Skeletal muscle tissue (tissue), 4 donors: ENCODE data around the gene ADCY3. TPM values are rescaled to one million over a fixed set of nuclear protein-coding genes. Genes with fewer than 3 reads are reported as not detected.

Source experiments
- H3K27ac ChIP-seq: one replicate; pipeline ENCODE4 v1.7.0; 2013; ENCODE audit warnings: mild to moderate bottlenecking, low read depth, low read length, inconsistent platforms
- H3K27me3 ChIP-seq, 3 donors: one replicate each; pipeline ENCODE4 v1.7.0; 2013; ENCODE audit warnings: low read length in 3 of 3; ENCODE audit not compliant: control insufficient read depth in 3 of 3, insufficient read depth in 3 of 3
- H3K36me3 ChIP-seq, 3 donors: one replicate each; pipeline ENCODE4 v1.7.0; 2013; ENCODE audit warnings: low read length in 3 of 3; ENCODE audit not compliant: control insufficient read depth in 3 of 3, insufficient read depth in 3 of 3
- H3K4me1 ChIP-seq, 3 donors: one replicate each; pipeline ENCODE4 v1.7.0; 2013; ENCODE audit warnings: low read length in 3 of 3, mild to moderate bottlenecking in 3 of 3; ENCODE audit not compliant: control insufficient read depth in 3 of 3, insufficient read depth in 3 of 3
- H3K4me3 ChIP-seq, 3 donors: one replicate each; pipeline ENCODE4 v1.7.0; 2013; ENCODE audit warnings: low read length in 3 of 3
- H3K9ac ChIP-seq, 3 donors: one replicate each; pipeline ENCODE4 v1.7.0; 2013; ENCODE audit warnings: low read length in 3 of 3, mild to moderate bottlenecking in 3 of 3, moderate library complexity in 2 of 3, low read depth in 1 of 3
- H3K9me3 ChIP-seq, 3 donors: one replicate each; pipeline ENCODE4 v1.7.0; 2013; ENCODE audit warnings: low read length in 3 of 3; ENCODE audit not compliant: control insufficient read depth in 3 of 3
- total RNA-seq: library from RNA; depleted of rRNA; stranded (reverse); fragments of >200 nt; gene quantifications from one replicate; pipeline ENCODE4 v1.2.3, GENCODE V29; 2014
- donor health status: Osteomylitis.

The ADCY3 gene
- total RNA-seq, 1 donor from 2014 or later: 13.6 TPM

DNA sequence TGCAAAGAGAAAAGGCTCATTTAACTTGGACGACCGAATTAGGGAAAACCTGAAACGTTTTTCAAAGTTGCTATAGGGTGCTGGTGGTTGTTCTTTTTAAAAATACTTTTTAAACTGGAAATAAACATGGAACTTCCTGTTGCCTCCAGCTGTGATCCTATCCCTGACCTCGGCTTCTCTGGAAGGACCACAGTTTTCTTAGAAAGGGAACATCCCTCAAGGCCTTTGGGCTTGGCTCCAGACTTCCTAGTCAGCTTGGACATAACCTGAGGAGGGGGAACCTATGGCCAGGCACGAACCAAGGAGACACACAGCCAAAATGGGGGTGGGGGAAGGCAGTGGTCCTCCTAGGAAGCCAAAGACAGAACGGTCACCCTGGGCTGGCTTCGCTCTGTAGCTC is 69.1 kb downstream of the ADCY3 start:
- no peaks in the 10 kb centered on the region for H3K27me3 ChIP-seq
- H3K4me3 ChIP-seq: no peak overlapping the region
- peak overlapping the region; percentile 30 for H3K27ac ChIP-seq
- H3K9ac ChIP-seq: no peak overlapping the region
- H3K9me3 ChIP-seq: no peaks in the 10 kb centered on the region
- H3K4me1 ChIP-seq: peaks cover 3 to 25% (median 10%) of the 10 kb centered on the region in 3 donors
- no peaks in the 10 kb centered on the region for H3K36me3 ChIP-seq

DNA sequence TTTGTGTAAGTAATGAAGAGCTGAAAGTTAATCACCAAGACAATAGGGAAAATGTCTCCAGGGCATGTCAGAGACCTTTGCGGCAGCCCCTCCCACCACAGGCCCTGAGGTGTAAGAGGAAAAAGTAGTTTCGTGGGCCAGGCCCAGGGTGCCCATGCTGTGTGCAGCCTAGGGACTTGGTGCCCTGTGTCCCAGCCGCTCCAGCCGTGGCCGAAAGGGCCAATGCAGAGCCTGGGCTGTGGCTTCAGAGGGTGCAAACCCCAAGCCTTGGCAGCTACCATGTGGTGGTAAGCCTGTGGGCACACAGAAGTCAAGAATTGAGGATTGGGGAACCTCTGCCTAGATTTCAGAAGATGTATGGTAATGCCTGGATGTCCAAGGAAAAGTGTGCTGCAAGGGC is 74.3 kb downstream of the ADCY3 start:
- Histone ChIP-seq H3K36me3 (no peaks in the 10 kb centered on the region), H3K27me3 (peaks cover 0 to 3% (median 0%) of the 10 kb centered on the region in 3 donors), H3K9me3 (no peaks in the 10 kb centered on the region), H3K27ac (no peak overlapping the region), H3K4me1 (peaks cover 0 to 14% (median 6%) of the 10 kb centered on the region in 3 donors), H3K4me3 (no peak overlapping the region), H3K9ac (no peak overlapping the region)

DNA sequence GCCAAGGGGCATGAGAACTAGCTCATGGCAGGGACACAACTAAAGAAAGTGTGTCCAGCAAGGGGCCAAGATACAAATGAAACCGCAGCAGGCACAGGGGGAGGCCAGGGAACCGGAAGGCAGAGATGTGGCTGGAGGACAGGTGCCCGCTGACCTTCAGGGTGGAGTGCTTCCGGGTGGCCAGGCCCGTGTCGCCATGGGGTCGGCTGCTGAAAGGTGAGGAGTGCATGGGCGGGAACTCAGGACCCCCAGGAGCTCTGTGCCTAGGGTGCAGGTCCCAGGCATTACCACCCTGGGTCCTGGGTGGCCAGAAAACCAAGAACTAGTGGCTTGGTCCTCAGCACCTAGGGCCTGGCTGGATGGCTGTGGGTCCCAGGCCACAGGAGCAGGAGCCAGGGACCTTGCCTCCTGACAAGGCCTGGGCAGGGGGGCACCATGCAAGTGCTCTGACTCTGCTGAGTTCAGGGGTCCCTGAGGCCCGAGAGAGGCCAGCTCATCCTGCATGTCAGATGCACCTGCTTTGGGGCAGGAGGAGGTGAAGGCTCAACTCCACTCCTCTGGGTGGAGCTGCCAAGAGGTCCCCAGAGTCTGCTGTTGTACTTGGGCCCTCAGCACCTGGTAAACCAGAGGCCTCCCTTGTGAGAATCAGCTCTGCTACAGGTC is 75.9 kb downstream of the ADCY3 start:
- Histone ChIP-seq H3K4me3 (no peak overlapping the region), H3K36me3 (no peaks in the 10 kb centered on the region), H3K4me1 (peaks cover 0 to 7% (median 6%) of the 10 kb centered on the region in 3 donors), H3K27ac (no peak overlapping the region), H3K9me3 (no peaks in the 10 kb centered on the region), H3K27me3 (peaks cover 0 to 3% (median 2%) of the 10 kb centered on the region in 3 donors), H3K9ac (no peak overlapping the region)

DNA sequence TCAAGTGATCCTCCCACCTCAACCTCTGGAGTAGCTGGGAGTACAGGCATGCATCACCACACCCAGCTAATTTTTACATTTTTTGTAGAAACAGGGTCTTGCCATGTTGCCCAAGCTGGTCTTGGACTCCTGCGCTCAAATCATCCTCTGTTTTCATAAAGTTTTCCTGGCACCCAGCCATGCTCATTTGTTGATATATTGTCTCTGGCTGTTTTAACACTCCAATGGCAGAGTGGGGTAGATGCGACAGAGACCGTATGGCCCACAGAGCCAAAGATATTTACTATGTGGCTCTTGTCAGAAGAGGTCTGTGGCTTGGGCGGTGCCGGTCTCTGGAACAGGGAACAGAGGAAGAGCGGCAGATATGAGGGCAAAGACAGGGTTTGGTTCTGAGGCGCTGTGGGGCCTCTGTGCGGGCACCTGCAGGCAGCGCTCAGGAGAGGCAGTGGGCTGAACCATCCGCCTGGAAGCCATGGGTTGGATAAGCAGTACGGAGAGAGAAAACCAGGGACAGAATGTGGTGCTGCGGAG is 76.6 kb downstream of the ADCY3 start:
- Histone ChIP-seq H3K4me3 (no peak overlapping the region), H3K9ac (no peak overlapping the region), H3K9me3 (no peaks in the 10 kb centered on the region), H3K27me3 (peaks cover 0 to 3% (median 2%) of the 10 kb centered on the region in 3 donors), H3K27ac (no peak overlapping the region), H3K4me1 (peaks cover 0 to under 1% (median 0%) of the 10 kb centered on the region in 3 donors), H3K36me3 (no peaks in the 10 kb centered on the region)

DNA sequence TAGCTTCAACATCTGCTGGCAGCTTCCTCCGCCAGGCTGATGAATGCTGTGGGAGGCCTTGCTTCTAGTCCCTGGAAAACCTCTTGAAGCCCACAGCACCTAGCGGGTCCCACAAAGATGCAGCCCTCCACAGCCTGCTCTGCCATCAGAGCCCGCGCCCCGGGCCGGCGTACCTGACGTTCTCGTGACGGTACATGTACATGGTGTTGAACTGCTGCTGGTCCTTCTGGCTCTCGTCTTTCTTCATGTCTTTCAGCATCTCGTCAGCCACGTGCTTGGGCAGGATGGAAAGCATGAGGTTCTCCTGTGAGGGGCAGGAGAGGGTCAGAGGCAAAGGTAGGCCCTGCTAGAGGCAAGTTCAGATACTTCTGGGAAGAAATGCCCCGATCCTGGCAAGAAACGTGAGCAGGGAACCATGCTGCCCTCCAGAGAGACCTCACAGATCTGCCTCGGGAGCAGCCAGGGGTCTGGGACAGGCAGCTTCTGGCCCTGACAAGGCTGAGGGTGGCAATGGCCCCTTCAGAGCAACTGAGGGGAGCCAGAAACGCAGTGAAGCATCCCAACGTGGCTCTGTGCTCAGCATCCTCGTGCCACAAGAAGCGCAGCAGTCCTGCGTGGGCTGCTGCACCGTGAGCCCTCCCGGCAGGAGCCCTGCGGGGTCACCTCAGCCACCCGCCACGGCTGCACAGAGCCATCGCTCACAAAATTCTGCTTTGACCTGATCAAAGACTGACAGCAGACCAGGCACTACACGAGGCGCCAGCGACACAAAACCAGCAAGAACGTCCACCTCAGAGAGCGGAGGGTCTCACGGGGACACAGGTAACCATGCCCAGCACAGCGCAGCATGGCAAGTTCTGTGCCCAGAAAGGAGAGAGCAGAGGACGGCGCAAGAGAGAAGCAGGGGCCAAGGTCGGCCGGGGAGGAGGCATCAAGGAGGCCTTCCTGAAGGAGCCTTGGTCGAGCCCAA is 77.7 kb downstream of the ADCY3 start:
- H3K4me1 ChIP-seq: no peaks in the 10 kb centered on the region
- H3K27ac ChIP-seq: no peak overlapping the region
- H3K4me3 ChIP-seq: no peak overlapping the region
- peaks cover 0 to 1% (median 1%) of the 10 kb centered on the region in 3 donors for H3K36me3 ChIP-seq
- H3K9ac ChIP-seq: no peak overlapping the region
- peaks cover 0 to 3% (median 2%) of the 10 kb centered on the region in 3 donors for H3K27me3 ChIP-seq
- no peaks in the 10 kb centered on the region for H3K9me3 ChIP-seq

DNA sequence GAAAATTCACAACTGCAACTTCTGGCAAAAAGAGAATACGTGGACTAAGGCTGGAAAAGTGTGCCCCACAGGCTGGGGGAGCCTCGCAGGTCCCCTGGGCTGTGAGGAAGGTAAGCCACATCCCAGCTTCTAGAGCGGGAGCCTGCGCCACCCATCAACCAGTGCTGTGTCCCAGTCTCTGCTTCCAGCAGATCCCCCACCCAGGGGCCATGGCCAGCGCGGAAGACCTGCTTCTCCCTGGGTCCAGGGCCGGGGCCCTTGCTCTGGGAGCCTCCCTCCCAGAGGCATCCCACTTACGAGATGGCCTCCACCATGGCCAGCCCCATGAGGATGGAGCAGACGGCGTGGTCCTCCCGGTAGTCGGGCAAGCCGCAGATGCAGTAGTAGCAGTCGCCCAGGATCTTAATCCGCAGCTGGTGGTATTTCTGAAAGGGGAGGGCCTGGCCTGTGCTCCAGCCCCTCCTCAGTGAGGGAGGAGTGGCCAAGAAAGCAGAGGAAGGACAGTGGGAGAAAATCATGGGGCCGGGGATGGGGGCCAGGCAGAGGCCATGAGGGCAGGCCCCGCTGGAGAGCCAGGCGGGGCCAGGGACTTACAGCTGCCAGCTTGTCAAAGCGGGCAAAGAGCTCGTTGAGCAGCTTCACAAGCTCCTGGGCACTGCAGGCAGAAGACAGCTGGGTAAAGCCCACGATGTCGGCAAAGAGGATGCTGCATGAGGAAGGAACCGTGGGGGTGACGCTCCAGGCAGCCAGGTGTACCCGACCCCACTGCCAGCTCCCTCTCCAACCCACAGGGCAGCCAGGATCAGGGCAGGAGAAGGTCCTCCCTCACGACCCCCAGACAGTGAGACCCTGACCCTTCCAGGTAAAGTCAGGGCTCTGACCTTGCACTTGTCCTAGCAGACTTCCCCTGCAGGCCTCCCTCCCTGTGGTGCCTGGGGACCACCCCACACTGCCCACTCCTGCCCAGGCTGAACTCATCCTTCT is 78.8 kb downstream of the ADCY3 start:
- Histone ChIP-seq H3K27ac (no peak overlapping the region), H3K9ac (no peak overlapping the region), H3K4me1 (no peaks in the 10 kb centered on the region), H3K4me3 (no peak overlapping the region), H3K36me3 (peaks cover 0 to 6% (median 2%) of the 10 kb centered on the region in 3 donors), H3K9me3 (no peaks in the 10 kb centered on the region), H3K27me3 (peaks cover 0 to 3% (median 2%) of the 10 kb centered on the region in 3 donors)

DNA sequence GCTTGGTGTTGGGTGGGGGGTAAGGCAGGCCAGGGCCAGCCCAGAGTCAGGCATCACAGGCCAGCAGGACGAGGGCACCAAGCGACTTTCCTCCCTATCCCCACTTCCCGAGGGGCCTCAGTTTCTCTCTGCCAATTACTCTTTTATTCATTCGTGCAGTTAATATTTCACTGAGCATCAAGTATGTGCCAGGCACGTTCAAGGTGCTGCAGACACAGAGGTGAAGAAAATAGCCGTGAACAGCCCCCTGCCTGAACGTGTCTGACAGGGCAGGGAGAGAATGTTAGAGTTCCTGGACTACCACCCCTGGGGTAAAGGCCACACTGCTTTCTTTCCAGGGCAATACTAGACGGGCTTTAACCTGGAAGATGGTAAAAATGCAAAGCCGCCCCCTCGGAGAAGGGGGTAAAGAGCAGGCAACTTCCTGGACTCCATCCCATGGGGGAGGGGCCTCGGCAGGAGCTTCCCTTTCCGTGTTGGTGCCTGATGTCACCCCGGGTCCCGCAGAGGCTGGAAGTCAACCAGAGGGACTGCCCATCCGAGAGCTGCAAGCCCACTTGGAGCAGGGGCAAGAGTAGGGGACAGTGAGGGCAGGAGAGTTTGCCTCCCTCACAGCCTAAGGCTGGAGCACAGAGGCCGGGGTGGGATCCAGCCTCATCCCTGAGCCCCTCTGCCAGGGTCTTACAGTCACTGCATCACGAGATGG is 79.7 kb downstream of the ADCY3 start:
- H3K9me3 ChIP-seq: no peaks in the 10 kb centered on the region
- no peak overlapping the region for H3K4me3 ChIP-seq
- H3K4me1 ChIP-seq: no peaks in the 10 kb centered on the region
- H3K27me3 ChIP-seq: peaks cover 0 to 3% (median 2%) of the 10 kb centered on the region in 3 donors
- H3K27ac ChIP-seq: no peak overlapping the region
- H3K36me3 ChIP-seq: peaks cover 0 to 9% (median 3%) of the 10 kb centered on the region in 3 donors
- no peak overlapping the region for H3K9ac ChIP-seq

DNA sequence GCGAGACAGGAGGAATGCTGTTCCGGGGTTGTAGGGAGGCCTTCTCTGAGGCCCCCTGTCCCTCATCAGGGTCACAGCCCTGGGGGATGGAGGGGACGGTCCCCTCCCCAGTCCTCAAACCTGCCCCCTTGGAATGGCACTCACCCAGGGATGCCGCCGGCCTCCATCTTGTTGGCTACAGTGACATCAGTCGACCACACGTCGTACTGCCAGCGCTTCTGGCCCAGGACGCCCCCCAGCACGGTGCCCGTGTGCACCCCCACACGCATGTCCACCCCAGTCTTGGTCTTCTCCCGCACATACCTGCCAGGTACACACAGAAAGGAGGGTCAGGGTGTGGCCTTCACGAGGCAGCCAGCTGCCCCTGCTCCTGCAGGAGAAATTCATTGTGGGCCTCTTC is 80.3 kb downstream of the ADCY3 start:
- peaks cover 0 to 3% (median 2%) of the 10 kb centered on the region in 3 donors for H3K27me3 ChIP-seq
- H3K9ac ChIP-seq: no peak overlapping the region
- no peaks in the 10 kb centered on the region for H3K4me1 ChIP-seq
- H3K36me3 ChIP-seq: peaks cover 0 to 9% (median 3%) of the 10 kb centered on the region in 3 donors
- H3K27ac ChIP-seq: no peak overlapping the region
- H3K9me3 ChIP-seq: no peaks in the 10 kb centered on the region
- H3K4me3 ChIP-seq: no peak overlapping the region

DNA sequence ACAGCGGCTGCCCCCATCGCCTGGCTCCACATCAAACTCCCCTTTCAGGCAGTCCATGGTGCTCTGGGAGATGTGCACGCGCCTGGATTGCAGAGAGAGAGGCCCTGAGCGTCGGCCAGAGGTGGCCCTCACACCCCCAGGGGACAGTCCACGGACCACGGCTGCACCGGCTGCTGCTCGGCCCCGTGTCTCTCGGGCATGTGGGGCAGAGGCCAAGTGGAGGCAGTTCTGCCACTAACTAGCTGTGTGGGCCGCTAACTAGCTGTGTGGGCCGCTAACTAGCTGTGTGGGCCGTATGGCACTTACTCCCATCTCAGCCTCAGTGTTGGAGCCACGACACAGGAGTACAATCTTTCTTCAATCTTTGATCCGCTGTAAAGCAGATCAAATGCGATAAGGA is 81.5 kb downstream of the ADCY3 start:
- H3K27ac ChIP-seq: no peak overlapping the region
- no peak overlapping the region for H3K4me3 ChIP-seq
- peaks cover 0 to 9% (median 3%) of the 10 kb centered on the region in 3 donors for H3K36me3 ChIP-seq

More for the DNA sequence above, 81.5 kb downstream of the ADCY3 start:
- Histone ChIP-seq H3K9me3 (no peaks in the 10 kb centered on the region), H3K4me1 (no peaks in the 10 kb centered on the region), H3K27me3 (peaks cover 0 to 3% (median 2%) of the 10 kb centered on the region in 3 donors), H3K9ac (no peak overlapping the region)
